IMR-90 (cell line): ENCODE measurements around the gene ALK. TPM values are rescaled to one million over a fixed set of nuclear protein-coding genes. Genes with fewer than 3 reads are reported as not detected.

Experiments
- ATAC-seq: fragments of 200-7000 bp; cut with Tn5 transposase; 2 replicates; pipeline ENCODE4 v1.9.1; 2020; ENCODE audit warnings: low read depth, mild to moderate bottlenecking, moderate library complexity
- BruUV-seq: library from RNA; stranded (reverse); fragments of 400-500 nt; replicated peaks from 2 replicates; lab custom pipeline; 2021; lab: Mats Ljungman, UMichigan
- CTCF ChIA-PET: fragments of 300-600 bp; formaldehyde crosslinking; extraction: SDS; loops from one replicate; lab custom pipeline; 2021; ENCODE audit warnings: antibody characterized with exemption; lab: Yijun Ruan, JAX
- POLR2A ChIA-PET: fragments of 300-600 bp; sonication (Branson Sonifier 250); formaldehyde crosslinking; loops from one replicate; lab custom pipeline; 2022; ENCODE audit warnings: antibody characterized with exemption; ENCODE audit not compliant: unreplicated experiment; lab: Charles Lee
- DNase-seq: peaks from one replicate; pipeline ENCODE4 v3.0.0; 2013
- H2AFZ ChIP-seq: replicated peaks from 2 replicates; pipeline ENCODE3; 2013; ENCODE audit warnings: low read length, mild to moderate bottlenecking; ENCODE audit not compliant: poor library complexity
- H2AK5ac ChIP-seq: 2 replicates; pipeline ENCODE4 v1.6.1; 2013; ENCODE audit warnings: low read depth, low read length, inconsistent platforms
- H2AK9ac ChIP-seq: replicated peaks from 2 replicates; pipeline ENCODE3; 2013; ENCODE audit warnings: mild to moderate bottlenecking, low read depth, low read length, moderate library complexity; ENCODE audit not compliant: poor library complexity
- H2BK120ac ChIP-seq: 2 replicates; pipeline ENCODE4 v1.6.1; 2013; ENCODE audit warnings: low read depth, low read length, inconsistent platforms
- H2BK15ac ChIP-seq: 3 replicates; pipeline ENCODE4 v1.6.1; 2013; ENCODE audit warnings: low read depth, low read length, inconsistent platforms
- H2BK20ac ChIP-seq: 2 replicates; pipeline ENCODE4 v1.6.1; 2013; ENCODE audit warnings: low read depth, mild to moderate bottlenecking, inconsistent platforms, low read length, moderate library complexity
- H2BK5ac ChIP-seq: 2 replicates; pipeline ENCODE4 v1.6.1; 2013; ENCODE audit warnings: mild to moderate bottlenecking, low read depth, low read length, inconsistent platforms; ENCODE audit not compliant: poor library complexity, severe bottlenecking
- H3K14ac ChIP-seq: replicated peaks from 2 replicates; pipeline ENCODE4 v1.6.1; 2013; ENCODE audit warnings: low read depth, low read length, inconsistent platforms
- H3K18ac ChIP-seq: 2 replicates; pipeline ENCODE4 v1.6.1; 2013; ENCODE audit warnings: low read depth, low read length, control low read depth
- H3K23ac ChIP-seq: 2 replicates; pipeline ENCODE4 v1.6.1; 2013; ENCODE audit warnings: low read depth, low read length, inconsistent platforms
- H3K27ac ChIP-seq: 2 replicates; pipeline ENCODE4 v1.5.1; 2013; ENCODE audit warnings: mild to moderate bottlenecking, control low read depth, low read length; ENCODE audit not compliant: insufficient read depth
- H3K27me3 ChIP-seq: 2 replicates; pipeline ENCODE4 v1.6.1; 2013; ENCODE audit warnings: low read length; ENCODE audit not compliant: control insufficient read depth, insufficient read depth
- H3K36me3 ChIP-seq: 2 replicates; pipeline ENCODE4 v1.6.1; 2013; ENCODE audit warnings: low read length, mixed read lengths; ENCODE audit not compliant: control insufficient read depth, insufficient read depth
- H3K4ac ChIP-seq: 2 replicates; pipeline ENCODE4 v1.6.1; 2013; ENCODE audit warnings: low read depth, low read length, inconsistent platforms
- H3K4me1 ChIP-seq: 2 replicates; pipeline ENCODE4 v1.6.1; 2013; ENCODE audit warnings: low read length, mixed read lengths; ENCODE audit not compliant: control insufficient read depth, insufficient read depth
- H3K4me2 ChIP-seq: 2 replicates; pipeline ENCODE4 v1.6.1; 2013; ENCODE audit warnings: low read depth, mild to moderate bottlenecking, control low read depth, low read length, moderate library complexity
- H3K4me3 ChIP-seq: 2 replicates; pipeline ENCODE4 v1.5.1; 2013; ENCODE audit warnings: low read depth, mild to moderate bottlenecking, control low read depth, low read length, moderate library complexity; ENCODE audit not compliant: insufficient read depth
- H3K56ac ChIP-seq: 2 replicates; pipeline ENCODE4 v1.6.1; 2013; ENCODE audit warnings: low read length, inconsistent platforms; ENCODE audit not compliant: insufficient read depth; ENCODE audit errors: extremely low read depth
- H3K79me1 ChIP-seq, 2 experiments: 2 replicates each; pipeline ENCODE4 v1.6.1; 2013; ENCODE audit warnings: low read length in 2 of 2, inconsistent platforms in 1 of 2, low read depth in 1 of 2
- H3K9ac ChIP-seq: 2 replicates; pipeline ENCODE4 v1.6.1; 2013; ENCODE audit warnings: low read depth, low read length, control low read depth
- H3K9me1 ChIP-seq: 2 replicates; pipeline ENCODE4 v1.6.1; 2013; ENCODE audit warnings: low read length, inconsistent platforms; ENCODE audit not compliant: insufficient read depth
- H3K9me3 ChIP-seq: 2 replicates; pipeline ENCODE4 v1.6.1; 2013; ENCODE audit warnings: low read length; ENCODE audit not compliant: control insufficient read depth, insufficient read depth
- H4K20me1 ChIP-seq: 2 replicates; pipeline ENCODE4 v1.6.1; 2013; ENCODE audit warnings: low read length, inconsistent platforms; ENCODE audit not compliant: insufficient read depth
- H4K5ac ChIP-seq: 2 replicates; pipeline ENCODE4 v1.6.1; 2013; ENCODE audit warnings: mild to moderate bottlenecking, low read depth, low read length, control low read depth
- H4K8ac ChIP-seq, 2 experiments: 2 replicates each; pipeline ENCODE4 v1.6.1; 2013; ENCODE audit warnings: low read depth in 2 of 2, low read length in 2 of 2, control low read depth in 1 of 2, inconsistent platforms in 1 of 2
- H4K91ac ChIP-seq: 2 replicates; pipeline ENCODE4 v1.6.1; 2013; ENCODE audit warnings: low read depth, low read length, inconsistent platforms; ENCODE audit not compliant: insufficient read depth
- BHLHE40 ChIP-seq: fragments of 150-350 bp; IDR thresholded peaks from 2 replicates; pipeline ENCODE4 v1.6.1; 2016; ENCODE audit warnings: mild to moderate bottlenecking, low read depth, low read length
- MAFK ChIP-seq: IDR thresholded peaks from 2 replicates; pipeline ENCODE4 v1.6.1; 2012; ENCODE audit warnings: low read depth, low read length, improper control_type of control experiment
- MXI1 ChIP-seq: IDR thresholded peaks from 2 replicates; pipeline ENCODE4 v1.6.1; 2012; ENCODE audit warnings: low read depth, mild to moderate bottlenecking, low read length, moderate library complexity, borderline replicate concordance
- NFE2L2 ChIP-seq: fragments of 150-350 bp; IDR thresholded peaks from 2 replicates; pipeline ENCODE4 v1.6.1; 2016; ENCODE audit warnings: low read depth, mild to moderate bottlenecking, low read length
- POLR2A ChIP-seq: IDR thresholded peaks from 2 replicates; pipeline ENCODE4 v1.6.1; 2012; ENCODE audit warnings: mild to moderate bottlenecking, low read depth, low read length
- RCOR1 ChIP-seq: IDR thresholded peaks from 2 replicates; pipeline ENCODE4 v1.6.1; 2012; ENCODE audit warnings: mild to moderate bottlenecking, low read length, improper control_type of control experiment; ENCODE audit not compliant: insufficient replicate concordance
- RFX5 ChIP-seq: IDR thresholded peaks from 2 replicates; pipeline ENCODE4 v1.8.0; 2012; ENCODE audit warnings: low read depth, mild to moderate bottlenecking, low read length, moderate library complexity
- WGBS, 2 experiments: methylation state at CpG; one replicate each; pipeline versions ENCODE4 v1.1.5 to v1.1.7; 2013; ENCODE audit warnings: missing lambda C conversion rate in 2 of 2; ENCODE audit not compliant: insufficient read length in 1 of 2; ENCODE audit errors: extremely low coverage in 2 of 2; 5-methylcytosine and 5-hydroxymethylcytosine counted together
- dilution Hi-C: fragments of 300-500 bp; cut with HindIII; formaldehyde crosslinking; loops from one replicate; pipeline ENCODE4 v1.14.3; 2018; ENCODE audit warnings: low sequenced_read_pairs; ENCODE audit not compliant: unreplicated experiment
- in situ Hi-C: fragments of 300-500 bp; cut with MboI; formaldehyde crosslinking; loops from 3 replicates; pipeline ENCODE4 v1.14.3; 2019; ENCODE audit warnings: low sequenced_read_pairs, inconsistent platforms, mixed read lengths
- intact Hi-C: fragments of 100-400 bp; cut with micrococcal nuclease; formaldehyde crosslinking; loops from 2 replicates; pipeline ENCODE4 v1.10.0; 2022
- polyA plus RNA-seq, 3 experiments: library from polyadenylated mRNA; depleted of rRNA; stranded (reverse); fragments of >200 nt; gene quantifications; 2 replicates each; pipeline ENCODE4 v1.2.3, GENCODE V29; 2012; ENCODE audit warnings: low replicate concordance in 1 of 3
- total RNA-seq: library from RNA; depleted of rRNA; stranded (reverse); fragments of >200 nt; gene quantifications from 2 replicates; pipeline ENCODE4 v1.2.3, GENCODE V29; 2012

Gene ALK
- total and polyA plus RNA-seq, 2 of the 4 experiments (the other 2 are of a cell fraction): not detected

GRCh38 chr2:29232041-29232440 lies 689.3 kb downstream of the ALK start:
- Histone ChIP-seq H2BK15ac (no peak overlapping the region), H3K9me1 (no peaks in the 10 kb centered on the region), H3K4me3 (no peak overlapping the region), H3K4ac (no peak overlapping the region), H3K23ac (no peak overlapping the region), H2BK20ac (no peak overlapping the region), H2BK5ac (no peak overlapping the region), H4K91ac (no peak overlapping the region), H2AK9ac (no peak overlapping the region), H2AK5ac (no peak overlapping the region), H3K4me1 (0 out of 2 replicates have a peak, but pooled peaks cover 2% of the 10 kb centered on the region), H2AFZ (peak overlapping the region; percentile 33), H3K27me3 (peaks cover 62% of the 10 kb centered on the region), H3K9me3 (no peaks in the 10 kb centered on the region), H3K18ac (no peak overlapping the region), H4K5ac (no peak overlapping the region), H3K79me1 (no peaks in the 10 kb centered on the region), H3K14ac (no peak overlapping the region), H4K8ac (no peak overlapping the region), H4K20me1 (no peaks in the 10 kb centered on the region), H3K4me2 (no peak overlapping the region), H3K27ac (no peak overlapping the region), H2BK120ac (no peak overlapping the region), H3K36me3 (no peaks in the 10 kb centered on the region), H3K56ac (no peak overlapping the region), H3K9ac (no peak overlapping the region)
- no TSS peak for BruUV-seq
- CTCF ChIA-PET: no interaction called here
- in situ Hi-C loops (no loop called here), dilution Hi-C loops (no loop called here), intact Hi-C loops (no loop called here)
- ATAC-seq (no peak), DNase-seq (no peak)
- POLR2A ChIA-PET: no interaction called here
- TF ChIP-seq BHLHE40 (no peak), RFX5 (no peak), POLR2A (no peak), MAFK (no peak), NFE2L2 (no peak), RCOR1 (no peak), MXI1 (no peak)
- no CpG with 5 or more reads among the region's 14 CpGs for WGBS, 2 experiments
